Heart right ventricle (tissue), 16 donors: Measurements from ENCODE around the gene MGAT5. TPM values are rescaled to one million over a fixed set of nuclear protein-coding genes. Genes with fewer than 3 reads are reported as not detected.
A peak's percentile ranks its signal among the peaks of the same experiment; 100 is the strongest.

Source experiments
- ATAC-seq, 8 donors: fragments of 200-7000 bp; cut with Tn5 transposase; one replicate each; pipeline ENCODE4 v1.9.1; 2020; ENCODE audit warnings: mild to moderate bottlenecking in 8 of 8, moderate library complexity in 8 of 8, moderate number of reproducible peaks in 1 of 8
- DNase-seq, 2 donors: peaks; one replicate each; pipeline ENCODE4 v3.0.0-alpha.2; 2020
- H3K27ac ChIP-seq, 10 donors: fragments of 200-600 bp; sonication (generic) in 2 of 10; one replicate each; pipeline versions ENCODE4 v1.5.0 to v1.8.0; 2020 to 2022; ENCODE audit warnings: mild to moderate bottlenecking in 3 of 10
- H3K27me3 ChIP-seq, 7 donors: fragments of 200-600 bp; one replicate each; pipeline ENCODE4 v1.8.0; 2021 to 2022; ENCODE audit warnings: mild to moderate bottlenecking in 2 of 7
- H3K36me3 ChIP-seq, 9 donors: fragments of 200-600 bp; sonication (generic) in 1 of 9; one replicate each; pipeline versions ENCODE4 v1.5.0 to v1.8.0; 2020 to 2022; ENCODE audit warnings: mild to moderate bottlenecking in 2 of 9
- H3K4me1 ChIP-seq, 9 donors: fragments of 200-600 bp; sonication (generic) in 1 of 9; one replicate each; pipeline versions ENCODE4 v1.5.0 to v1.8.0; 2020 to 2022; ENCODE audit warnings: mild to moderate bottlenecking in 4 of 9
- H3K4me3 ChIP-seq, 10 donors: fragments of 200-600 bp; sonication (generic) in 2 of 10; one replicate each; pipeline versions ENCODE4 v1.5.0 to v1.8.0; 2020 to 2022; ENCODE audit warnings: mild to moderate bottlenecking in 7 of 10, moderate library complexity in 2 of 10
- H3K9me3 ChIP-seq, 11 donors: fragments of 200-600 bp in 10 of 11; sonication (generic) in 2 of 11; one replicate each; pipeline versions ENCODE4 v1.5.0 to v1.8.0; 2013 to 2022; ENCODE audit warnings: mild to moderate bottlenecking in 2 of 11, control low read depth in 1 of 11, moderate library complexity in 1 of 11
- CTCF ChIP-seq, 9 donors: fragments of 200-600 bp; sonication (generic) in 2 of 9; IDR thresholded peaks; one replicate each; pipeline versions ENCODE4 v1.5.0 to v1.8.0; 2021 to 2022; ENCODE audit warnings: antibody characterized with exemption in 9 of 9, mild to moderate bottlenecking in 5 of 9, moderate library complexity in 1 of 9
- WGBS, 2 donors: extraction: QIAGEN DNeasy Blood & Tissue Kit; methylation state at CpG; one replicate each; pipeline ENCODE4 v1.1.7; 2013; ENCODE audit warnings: inconsistent platforms in 1 of 2; 5-methylcytosine and 5-hydroxymethylcytosine counted together
- intact Hi-C, 10 donors: fragments of 100-400 bp; cut with DNase I; formaldehyde crosslinking; loops; one replicate each; pipeline versions ENCODE4 v1.11.1 to v1.14.2; 2022
- polyA plus RNA-seq, 2 donors: library from polyadenylated mRNA; stranded (reverse); fragments of 200-250 nt; gene quantifications; one replicate each; pipeline ENCODE4 v1.2.3, GENCODE V29; 2013
- total RNA-seq, 10 donors: library from RNA; stranded (reverse); fragmentation: NEBNext Ultra II Directional in 3 of 10; extraction: Animal tissue kit (Norgen Biotek cat#: 25700) in 3 of 10; gene quantifications; one replicate each; pipeline versions ENCODE4 v1.2.1 to v1.2.4, GENCODE V29; 2021 to 2023
- donor health status: Arrhythmogenic right ventricular cardiomyopathy.
- donor health status: ischemic (EF 13 %, LVEDD 7.1; RV severe dilation, severe dysfunction).
- donor health status: healthy with polysubstance abuse.
- donor health status: DM: no; HTN: yes; CAD: no.
- donor health status: DM: no; HTN: no; CAD: no.
- donor health status: ischemic (EF 25% LVEDD 6.9; RV normal size, moderate dysfunction).
- donor health status: ischemic (EF 25% LVEDD 5.7; RV mildly dilated, moderate dysfunction).
- donor health status: healthy.
- donor health status: DM: yes; HTN: yes; CAD: no.
- donor health status: Ischemic cardiomyopathy.
- donor health status: ischemic (EF 35%, LVEDD 5.7; RV mildly dilated, moderate dysfunction).
- donor health status: nonischemic (EF 11% LVEDD 7.7; RV severe dilation, severe dysfunction).
- donor health status: DM: yes; HTN: yes; CAD: no.
- donor health status: PGD.
- donor health status: ischemic (EF 29% LVEDD 5.4; RV normal size, mild dysfunction).
- donor health status: nonischemic (EF 23%, LVEDD 6.1; RV moderate dilation, normal function).

The MGAT5 gene
- total and polyA plus RNA-seq, 12 donors = 6.4 to 111 (median 92.2) TPM

GRCh38 chr2:134411279-134411827 lies 157.5 kb downstream of the MGAT5 start:
- H3K4me3 ChIP-seq = no peak overlapping the region

GRCh38 chr2:134411828-134412638 lies 158.2 kb downstream of the MGAT5 start:
- peaks cover 12 to 53% (median 44%) of the 10 kb centered on the region in 9 donors for H3K4me1 ChIP-seq
- peak; percentile 37 to 82 for DNase-seq

More at GRCh38 chr2:134411279-134411827, 157.5 kb downstream of the MGAT5 start:
- peak; percentile 13 to 56 (median 34) for ATAC-seq
- peaks cover 0 to 38% (median 0%) of the 10 kb centered on the region in 9 donors for H3K36me3 ChIP-seq
- no peak for TF ChIP-seq CTCF (IDR thresholded peaks at IDR 0.05)
- 59 to 65% methylated on average over 6 of the region's 6 CpGs for WGBS, 2 donors
- DNase-seq = no peak
- H3K4me1 ChIP-seq = peaks cover 12 to 53% (median 44%) of the 10 kb centered on the region in 9 donors
- no peaks in the 10 kb centered on the region for H3K27me3 ChIP-seq
- H3K27ac ChIP-seq = peak overlapping the region in 8 of 10 donors; percentile 20 to 70 (median 49)
- H3K9me3 ChIP-seq = no peaks in the 10 kb centered on the region
- intact Hi-C loops = loop anchor here in 9 of 10 donors (2.0 to 10.0 kb wide), 10 partner anchors 34 to 527 kb away; no protein-coding TSS in a partner anchor

GRCh38 chr2:134412639-134412999 lies 158.7 kb downstream of the MGAT5 start:
- intact Hi-C loops = loop anchor here (1.0 to 10.0 kb wide), 12 partner anchors 35 to 528 kb away; no protein-coding TSS in a partner anchor
- 87 to 90% methylated on average over 8 of the region's 8 CpGs for WGBS, 2 donors
- H3K9me3 ChIP-seq = no peaks in the 10 kb centered on the region
- TF ChIP-seq CTCF (IDR thresholded peaks at IDR 0.05) = no peak
- H3K27me3 ChIP-seq = no peaks in the 10 kb centered on the region
- DNase-seq (no peak), ATAC-seq (no peak)
- no peak overlapping the region for H3K27ac ChIP-seq
- H3K4me1 ChIP-seq = peaks cover 12 to 50% (median 44%) of the 10 kb centered on the region in 9 donors
- peaks cover 0 to 30% (median 0%) of the 10 kb centered on the region in 9 donors for H3K36me3 ChIP-seq
- H3K4me3 ChIP-seq = no peak overlapping the region

More at GRCh38 chr2:134411828-134412638, 158.2 kb downstream of the MGAT5 start:
- Histone ChIP-seq H3K27ac (peak overlapping the region in 8 of 10 donors; percentile 20 to 70 (median 49)), H3K27me3 (no peaks in the 10 kb centered on the region), H3K36me3 (peaks cover 0 to 32% (median 0%) of the 10 kb centered on the region in 9 donors), H3K4me3 (no peak overlapping the region), H3K9me3 (no peaks in the 10 kb centered on the region)
- intact Hi-C loops = loop anchor here (1.0 to 10.0 kb wide), 13 partner anchors 35 to 527 kb away; no protein-coding TSS in a partner anchor
- ATAC-seq = peak; percentile 88 to 98 (median 96)
- peak; percentile 40 to 85 (median 74) for TF ChIP-seq CTCF (IDR thresholded peaks at IDR 0.05)
- 38 to 41% methylated on average over 8 of the region's 8 CpGs for WGBS, 2 donors

- Histone ChIP-seq H3K27ac (no peak overlapping the region), H3K27me3 (no peaks in the 10 kb centered on the region), H3K36me3 (peaks cover 0 to 38% (median 0%) of the 10 kb centered on the region in 9 donors), H3K4me1 (peaks cover 12 to 50% (median 38%) of the 10 kb centered on the region in 9 donors), H3K9me3 (no peaks in the 10 kb centered on the region), H3K4me3 (no peak overlapping the region)
- WGBS, 2 donors = 84 to 92% methylated on average over 1 of the region's 1 CpG
- DNase-seq = no peak
- TF ChIP-seq CTCF (IDR thresholded peaks at IDR 0.05) = no peak
- intact Hi-C loops = loop anchor here in 9 of 10 donors (2.0 to 10.0 kb wide), 11 partner anchors 36 to 529 kb away; no protein-coding TSS in a partner anchor
- no peak for ATAC-seq
These were observed 159.6 kb downstream of the MGAT5 start for GRCh38 chr2:134413430-134413829.
